ENCODE measurements around the gene ZFAND2B. TPM values are rescaled to one million over a fixed set of nuclear protein-coding genes. Genes with fewer than 3 reads are reported as not detected.

Gene ZFAND2B
- total RNA-seq, 1 experiment from 2014 or later, result 19.5 TPM

- 0 out of 2 replicates have a peak, but pooled peaks have one; percentile 84 for TF ChIP-seq ZNF219 (CRISPR knock-in tag; IDR thresholded peaks at IDR 0.05; ENCODE audit: borderline replicate concordance)
- no peak for TF ChIP-seq CTCF (IDR thresholded peaks at IDR 0.05)
- no peak; the same call in 1 of the 2 replicates for TF ChIP-seq JUN (CRISPR knock-in tag; IDR thresholded peaks at IDR 0.05)
- no peak for TF ChIP-seq RORB (CRISPR knock-in tag; IDR thresholded peaks at IDR 0.05)
- no peak for TF ChIP-seq MLX (CRISPR knock-in tag; IDR thresholded peaks at IDR 0.05)
Measured at GRCh38 chr2:219218732-219219701, 12.4 kb downstream of the ZFAND2B start, which contains the start of gene ABCB6 (continued).

GRCh38 chr2:219219784-219220532 is 13.4 kb downstream of the ZFAND2B start:
- no peaks in the 10 kb centered on the region for H3K27me3 Mint-ChIP-seq (ENCODE audit: low read depth)
- no peaks in the 10 kb centered on the region for H3K9me3 Mint-ChIP-seq
- ATAC-seq (no peak), DNase-seq (ENCODE audit: low spot score) (no peak)
- no peak overlapping the region for H3K4me3 Mint-ChIP-seq
- peaks cover 38% of the 10 kb centered on the region for H3K36me3 Mint-ChIP-seq
- no peak overlapping the region for H3K27ac Mint-ChIP-seq
- H3K4me1 Mint-ChIP-seq, result peaks cover 25% of the 10 kb centered on the region
- POLR2A ChIA-PET, result interaction anchor here (1.0 to 3.0 kb wide), 7 partner anchors 10 to 264 kb away, joined by 4 to 21 read pairs (median 11); partner anchors contain the start of genes ANKZF1, ATG9A, DNAJB2 and DNPEP
- no peak for TF ChIP-seq TEAD1 (CRISPR knock-in tag; IDR thresholded peaks at IDR 0.05)
- TF ChIP-seq ZNF671 (CRISPR knock-in tag; IDR thresholded peaks at IDR 0.05), result no peak
- TF ChIP-seq STAT6 (CRISPR knock-in tag; conservative IDR thresholded peaks at IDR 0.05; ENCODE audit: low read depth), result no peak
- no peak for TF ChIP-seq ZBTB21 (CRISPR knock-in tag; IDR thresholded peaks at IDR 0.05; ENCODE audit: borderline replicate concordance)
- no peak for TF ChIP-seq ESRRA (CRISPR knock-in tag; IDR thresholded peaks at IDR 0.05; ENCODE audit: borderline replicate concordance)
- TF ChIP-seq FOXP1 (CRISPR knock-in tag; IDR thresholded peaks at IDR 0.05; ENCODE audit: borderline replicate concordance), result no peak
- no peak for TF ChIP-seq GTF2I (CRISPR knock-in tag; conservative IDR thresholded peaks at IDR 0.05)
- no peak for TF ChIP-seq E2F1 (CRISPR knock-in tag; IDR thresholded peaks at IDR 0.05)
- TF ChIP-seq NR3C1 (CRISPR knock-in tag; conservative IDR thresholded peaks at IDR 0.05; ENCODE audit: low read depth), result no peak
- TF ChIP-seq ZNF263 (CRISPR knock-in tag; IDR thresholded peaks at IDR 0.05; ENCODE audit: low read depth), result no peak
- no peak for TF ChIP-seq JUN (CRISPR knock-in tag; IDR thresholded peaks at IDR 0.05)
- CTCF ChIA-PET, result interaction anchor here (1.4 to 2.8 kb wide), 4 partner anchors 32 to 311 kb away, joined by 3 to 24 read pairs (median 8); partner anchors contain the start of gene TUBA4B
